Measurements from ENCODE around the gene KIF26A. TPM values are rescaled to one million over a fixed set of nuclear protein-coding genes. Genes with fewer than 3 reads are reported as not detected.

The KIF26A gene
- total and polyA plus RNA-seq, 2 experiments from 2014 or later = 5.6 to 103 TPM

DNA sequence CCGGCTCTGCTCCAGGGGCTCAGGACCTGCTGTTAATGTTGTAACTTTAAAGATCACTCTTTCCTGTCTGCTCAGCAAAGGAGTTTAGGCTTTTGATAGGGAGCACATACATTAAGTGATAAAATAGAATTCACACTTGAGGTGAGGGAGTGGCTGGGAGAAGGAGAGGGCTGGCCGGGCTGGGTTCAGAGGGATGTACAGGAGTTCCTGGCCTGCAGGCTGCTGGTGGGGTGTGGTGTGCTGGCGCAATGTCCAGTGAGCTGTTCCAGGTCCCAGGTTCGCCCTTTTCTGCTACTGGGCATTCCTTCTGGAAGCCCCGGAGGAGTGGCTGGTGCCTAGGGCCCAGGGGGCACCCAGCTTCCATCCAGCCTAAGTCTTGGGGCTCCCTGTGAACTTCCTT lies 17.8 kb downstream of the KIF26A start:
- no peak overlapping the region for H3K4me3 Mint-ChIP-seq
- H3K9me2 ChIP-seq (ENCODE audit: insufficient read depth) = no peaks in the 10 kb centered on the region
- H3K36me3 Mint-ChIP-seq (ENCODE audit: low read depth) = no peaks in the 10 kb centered on the region
- no peak overlapping the region for H3K27ac ChIP-seq (ENCODE audit: low read depth)
- H3K4me2 ChIP-seq = no peak overlapping the region
- no peaks in the 10 kb centered on the region for H3K4me1 Mint-ChIP-seq
- H3K27me3 Mint-ChIP-seq (ENCODE audit: insufficient read depth, low read depth, poor library complexity) = no peaks in the 10 kb centered on the region
- H3K27me3 ChIP-seq (ENCODE audit: insufficient read depth) = no peaks in the 10 kb centered on the region
- no peaks in the 10 kb centered on the region for H3K4me1 ChIP-seq (ENCODE audit: insufficient read depth)
- H3K4me3 ChIP-seq = no peak overlapping the region
- DNase-seq (ENCODE audit: low spot score) (no peak), ATAC-seq (no peak)
- no peaks in the 10 kb centered on the region for H3K9me3 Mint-ChIP-seq
- peaks cover 38% of the 10 kb centered on the region for H3K79me2 ChIP-seq (replicated peaks; ENCODE audit: insufficient read depth)
- no peaks in the 10 kb centered on the region for H3F3A ChIP-seq (replicated peaks; ENCODE audit: low read depth)
- H3K36me3 ChIP-seq (ENCODE audit: insufficient read depth) = no peaks in the 10 kb centered on the region
- H2AFZ ChIP-seq = no peak overlapping the region
- H4K20me1 ChIP-seq (replicated peaks; ENCODE audit: insufficient read depth) = no peaks in the 10 kb centered on the region
- no peak overlapping the region for H3K27ac Mint-ChIP-seq
- TF ChIP-seq, protein P1, sequence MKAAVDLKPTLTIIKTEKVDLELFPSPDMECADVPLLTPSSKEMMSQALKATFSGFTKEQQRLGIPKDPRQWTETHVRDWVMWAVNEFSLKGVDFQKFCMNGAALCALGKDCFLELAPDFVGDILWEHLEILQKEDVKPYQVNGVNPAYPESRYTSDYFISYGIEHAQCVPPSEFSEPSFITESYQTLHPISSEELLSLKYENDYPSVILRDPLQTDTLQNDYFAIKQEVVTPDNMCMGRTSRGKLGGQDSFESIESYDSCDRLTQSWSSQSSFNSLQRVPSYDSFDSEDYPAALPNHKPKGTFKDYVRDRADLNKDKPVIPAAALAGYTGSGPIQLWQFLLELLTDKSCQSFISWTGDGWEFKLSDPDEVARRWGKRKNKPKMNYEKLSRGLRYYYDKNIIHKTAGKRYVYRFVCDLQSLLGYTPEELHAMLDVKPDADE (IDR thresholded peaks at IDR 0.05) = no peak
- TF ChIP-seq, protein P2, sequence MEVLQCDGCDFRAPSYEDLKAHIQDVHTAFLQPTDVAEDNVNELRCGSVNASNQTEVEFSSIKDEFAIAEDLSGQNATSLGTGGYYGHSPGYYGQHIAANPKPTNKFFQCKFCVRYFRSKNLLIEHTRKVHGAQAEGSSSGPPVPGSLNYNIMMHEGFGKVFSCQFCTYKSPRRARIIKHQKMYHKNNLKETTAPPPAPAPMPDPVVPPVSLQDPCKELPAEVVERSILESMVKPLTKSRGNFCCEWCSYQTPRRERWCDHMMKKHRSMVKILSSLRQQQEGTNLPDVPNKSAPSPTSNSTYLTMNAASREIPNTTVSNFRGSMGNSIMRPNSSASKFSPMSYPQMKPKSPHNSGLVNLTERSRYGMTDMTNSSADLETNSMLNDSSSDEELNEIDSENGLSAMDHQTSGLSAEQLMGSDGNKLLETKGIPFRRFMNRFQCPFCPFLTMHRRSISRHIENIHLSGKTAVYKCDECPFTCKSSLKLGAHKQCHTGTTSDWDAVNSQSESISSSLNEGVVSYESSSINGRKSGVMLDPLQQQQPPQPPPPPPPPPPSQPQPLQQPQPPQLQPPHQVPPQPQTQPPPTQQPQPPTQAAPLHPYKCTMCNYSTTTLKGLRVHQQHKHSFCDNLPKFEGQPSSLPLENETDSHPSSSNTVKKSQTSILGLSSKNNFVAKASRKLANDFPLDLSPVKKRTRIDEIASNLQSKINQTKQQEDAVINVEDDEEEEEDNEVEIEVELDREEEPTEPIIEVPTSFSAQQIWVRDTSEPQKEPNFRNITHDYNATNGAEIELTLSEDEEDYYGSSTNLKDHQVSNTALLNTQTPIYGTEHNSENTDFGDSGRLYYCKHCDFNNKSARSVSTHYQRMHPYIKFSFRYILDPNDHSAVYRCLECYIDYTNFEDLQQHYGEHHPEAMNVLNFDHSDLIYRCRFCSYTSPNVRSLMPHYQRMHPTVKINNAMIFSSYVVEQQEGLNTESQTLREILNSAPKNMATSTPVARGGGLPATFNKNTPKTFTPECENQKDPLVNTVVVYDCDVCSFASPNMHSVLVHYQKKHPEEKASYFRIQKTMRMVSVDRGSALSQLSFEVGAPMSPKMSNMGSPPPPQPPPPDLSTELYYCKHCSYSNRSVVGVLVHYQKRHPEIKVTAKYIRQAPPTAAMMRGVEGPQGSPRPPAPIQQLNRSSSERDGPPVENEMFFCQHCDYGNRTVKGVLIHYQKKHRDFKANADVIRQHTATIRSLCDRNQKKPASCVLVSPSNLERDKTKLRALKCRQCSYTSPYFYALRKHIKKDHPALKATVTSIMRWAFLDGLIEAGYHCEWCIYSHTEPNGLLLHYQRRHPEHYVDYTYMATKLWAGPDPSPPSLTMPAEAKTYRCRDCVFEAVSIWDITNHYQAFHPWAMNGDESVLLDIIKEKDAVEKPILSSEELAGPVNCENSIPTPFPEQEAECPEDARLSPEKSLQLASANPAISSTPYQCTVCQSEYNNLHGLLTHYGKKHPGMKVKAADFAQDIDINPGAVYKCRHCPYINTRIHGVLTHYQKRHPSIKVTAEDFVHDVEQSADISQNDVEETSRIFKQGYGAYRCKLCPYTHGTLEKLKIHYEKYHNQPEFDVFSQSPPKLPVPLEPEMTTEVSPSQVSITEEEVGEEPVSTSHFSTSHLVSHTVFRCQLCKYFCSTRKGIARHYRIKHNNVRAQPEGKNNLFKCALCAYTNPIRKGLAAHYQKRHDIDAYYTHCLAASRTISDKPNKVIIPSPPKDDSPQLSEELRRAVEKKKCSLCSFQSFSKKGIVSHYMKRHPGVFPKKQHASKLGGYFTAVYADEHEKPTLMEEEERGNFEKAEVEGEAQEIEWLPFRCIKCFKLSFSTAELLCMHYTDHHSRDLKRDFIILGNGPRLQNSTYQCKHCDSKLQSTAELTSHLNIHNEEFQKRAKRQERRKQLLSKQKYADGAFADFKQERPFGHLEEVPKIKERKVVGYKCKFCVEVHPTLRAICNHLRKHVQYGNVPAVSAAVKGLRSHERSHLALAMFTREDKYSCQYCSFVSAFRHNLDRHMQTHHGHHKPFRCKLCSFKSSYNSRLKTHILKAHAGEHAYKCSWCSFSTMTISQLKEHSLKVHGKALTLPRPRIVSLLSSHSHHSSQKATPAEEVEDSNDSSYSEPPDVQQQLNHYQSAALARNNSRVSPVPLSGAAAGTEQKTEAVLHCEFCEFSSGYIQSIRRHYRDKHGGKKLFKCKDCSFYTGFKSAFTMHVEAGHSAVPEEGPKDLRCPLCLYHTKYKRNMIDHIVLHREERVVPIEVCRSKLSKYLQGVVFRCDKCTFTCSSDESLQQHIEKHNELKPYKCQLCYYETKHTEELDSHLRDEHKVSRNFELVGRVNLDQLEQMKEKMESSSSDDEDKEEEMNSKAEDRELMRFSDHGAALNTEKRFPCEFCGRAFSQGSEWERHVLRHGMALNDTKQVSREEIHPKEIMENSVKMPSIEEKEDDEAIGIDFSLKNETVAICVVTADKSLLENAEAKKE (CRISPR knock-in tag; IDR thresholded peaks at IDR 0.05) = no peak

DNA sequence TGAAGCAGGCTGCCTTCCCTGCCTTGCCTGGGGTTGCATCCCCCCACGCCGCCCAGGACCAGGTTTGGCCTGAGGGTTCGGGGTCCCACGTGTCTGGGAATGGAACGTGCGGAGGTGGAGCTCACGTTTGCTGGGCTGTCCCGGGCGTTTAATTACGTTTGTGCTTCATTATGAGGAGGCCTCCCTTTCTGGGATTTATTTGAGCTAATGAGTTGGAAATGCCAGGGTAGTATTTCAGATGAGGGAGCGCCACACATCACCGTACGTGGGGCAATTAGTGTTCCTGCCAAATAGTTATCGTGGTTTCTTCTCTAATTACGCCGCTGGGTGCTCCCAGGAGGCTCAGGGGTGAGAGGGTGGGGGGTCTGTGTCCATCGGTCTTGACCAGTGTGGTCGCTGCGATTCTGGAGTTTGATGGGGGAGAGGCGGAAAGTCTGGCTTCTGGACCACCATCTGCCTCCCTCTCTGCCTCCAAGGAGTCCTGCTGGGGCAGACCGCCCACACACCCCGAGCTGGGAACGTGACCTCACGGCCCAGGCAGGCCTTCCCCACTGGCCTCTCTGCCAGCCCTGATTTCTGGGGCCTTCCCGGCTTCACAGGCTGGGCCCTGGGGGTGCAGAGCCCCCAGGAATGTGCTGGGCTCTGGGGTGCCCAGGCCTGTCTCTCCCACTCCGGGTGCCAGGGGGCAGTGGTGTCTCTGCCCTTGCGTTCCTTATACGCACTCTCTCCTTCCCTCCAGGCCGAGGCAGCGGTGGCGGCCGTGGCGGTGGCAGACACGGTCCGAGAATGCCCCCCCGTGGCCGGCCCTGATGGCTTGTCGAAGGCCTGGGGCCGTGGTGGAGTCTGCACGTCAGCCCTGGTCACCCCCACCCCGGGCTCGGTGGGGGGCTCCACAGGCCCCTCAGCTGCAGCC lies 18.9 kb downstream of the KIF26A start:
- H3K27me3 ChIP-seq (ENCODE audit: insufficient read depth) = no peaks in the 10 kb centered on the region
- H3K27ac ChIP-seq (ENCODE audit: low read depth) = no peak overlapping the region
- DNase-seq (ENCODE audit: low spot score) (no peak), ATAC-seq (peak; percentile 56)
- H3K36me3 ChIP-seq (ENCODE audit: insufficient read depth) = no peaks in the 10 kb centered on the region
- H3K79me2 ChIP-seq (replicated peaks; ENCODE audit: insufficient read depth) = peaks cover 27% of the 10 kb centered on the region; the same call in 1 of the 2 replicates
- Mint-ChIP-seq H3K4me1 (no peaks in the 10 kb centered on the region), H3K4me3 (no peak overlapping the region), H3K27me3 (ENCODE audit: insufficient read depth, low read depth, poor library complexity) (no peaks in the 10 kb centered on the region), H3K36me3 (ENCODE audit: low read depth) (no peaks in the 10 kb centered on the region), H3K9me3 (no peaks in the 10 kb centered on the region), H3K27ac (0 out of 2 replicates have a peak overlapping the region, but pooled peaks have one; percentile 48)
- H3K4me1 ChIP-seq (ENCODE audit: insufficient read depth) = no peaks in the 10 kb centered on the region
- H3K4me3 ChIP-seq = no peak overlapping the region
- H4K20me1 ChIP-seq (replicated peaks; ENCODE audit: insufficient read depth) = no peaks in the 10 kb centered on the region; the same call in 1 of the 2 replicates
- TF ChIP-seq, protein P1 (IDR thresholded peaks at IDR 0.05) = no peak
- TF ChIP-seq ZNF114 (CRISPR knock-in tag; IDR thresholded peaks at IDR 0.05) (no peak), POLR2AphosphoS5 (IDR thresholded peaks at IDR 0.05; ENCODE audit: low read depth) (no peak), CREB1 (CRISPR knock-in tag; IDR thresholded peaks at IDR 0.05; ENCODE audit: low read depth) (no peak), STAT1 (IDR thresholded peaks at IDR 0.05; ENCODE audit: unreplicated experiment) (no peak)
- TF ChIP-seq, protein P3, sequence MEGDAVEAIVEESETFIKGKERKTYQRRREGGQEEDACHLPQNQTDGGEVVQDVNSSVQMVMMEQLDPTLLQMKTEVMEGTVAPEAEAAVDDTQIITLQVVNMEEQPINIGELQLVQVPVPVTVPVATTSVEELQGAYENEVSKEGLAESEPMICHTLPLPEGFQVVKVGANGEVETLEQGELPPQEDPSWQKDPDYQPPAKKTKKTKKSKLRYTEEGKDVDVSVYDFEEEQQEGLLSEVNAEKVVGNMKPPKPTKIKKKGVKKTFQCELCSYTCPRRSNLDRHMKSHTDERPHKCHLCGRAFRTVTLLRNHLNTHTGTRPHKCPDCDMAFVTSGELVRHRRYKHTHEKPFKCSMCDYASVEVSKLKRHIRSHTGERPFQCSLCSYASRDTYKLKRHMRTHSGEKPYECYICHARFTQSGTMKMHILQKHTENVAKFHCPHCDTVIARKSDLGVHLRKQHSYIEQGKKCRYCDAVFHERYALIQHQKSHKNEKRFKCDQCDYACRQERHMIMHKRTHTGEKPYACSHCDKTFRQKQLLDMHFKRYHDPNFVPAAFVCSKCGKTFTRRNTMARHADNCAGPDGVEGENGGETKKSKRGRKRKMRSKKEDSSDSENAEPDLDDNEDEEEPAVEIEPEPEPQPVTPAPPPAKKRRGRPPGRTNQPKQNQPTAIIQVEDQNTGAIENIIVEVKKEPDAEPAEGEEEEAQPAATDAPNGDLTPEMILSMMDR (conservative IDR thresholded peaks at IDR 0.05; ENCODE audit: low read depth in 2 of 2) = peak; percentile 19 to 42; a peak in 2 of 4 replicates
- H3K4me2 ChIP-seq = no peak overlapping the region
- H3F3A ChIP-seq (replicated peaks; ENCODE audit: low read depth) = no peaks in the 10 kb centered on the region
- no peak overlapping the region for H2AFZ ChIP-seq
- no peaks in the 10 kb centered on the region for H3K9me2 ChIP-seq (ENCODE audit: insufficient read depth)
